ENCODE data around the gene USP49.

Gene USP49

DNA sequence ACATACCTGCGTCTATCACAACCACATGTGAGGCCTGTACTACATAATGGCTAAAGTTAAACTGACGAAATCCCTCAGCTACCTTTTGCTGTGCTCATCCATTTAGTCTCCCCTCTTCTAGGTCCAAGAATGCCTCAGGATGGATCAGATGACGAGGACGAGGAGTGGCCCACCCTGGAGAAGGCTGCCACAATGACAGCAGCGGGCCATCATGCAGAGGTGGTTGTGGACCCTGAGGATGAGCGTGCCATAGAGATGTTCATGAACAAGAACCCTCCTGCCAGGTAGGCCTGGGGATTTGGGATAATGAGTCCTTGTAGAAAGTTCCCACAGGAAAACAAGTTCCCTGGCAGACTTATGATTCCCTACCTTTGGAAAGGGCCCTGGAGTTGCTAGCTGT lies 32.1 kb upstream of the USP49 start:
- DNase-seq: no peak

DNA sequence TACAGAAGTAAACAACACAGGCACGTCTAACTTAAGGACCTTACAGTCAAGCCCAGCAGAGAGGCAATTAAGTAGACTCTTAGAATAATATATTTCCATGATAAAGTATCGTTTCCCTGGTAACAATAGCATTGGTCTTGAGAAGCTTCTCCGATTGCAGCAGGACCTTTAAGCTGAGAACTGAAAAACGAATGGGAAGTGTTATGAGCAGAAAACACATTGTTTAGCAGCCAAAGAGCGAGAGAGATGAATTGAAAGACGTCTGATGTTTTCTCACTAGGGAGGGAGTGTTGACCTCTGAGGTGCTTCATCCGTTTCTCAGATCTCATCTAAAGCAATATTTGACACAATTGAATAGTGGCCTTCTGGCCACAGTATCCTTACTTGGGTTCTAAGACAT lies 27.0 kb upstream of the USP49 start:
- DNase-seq: no peak

DNA sequence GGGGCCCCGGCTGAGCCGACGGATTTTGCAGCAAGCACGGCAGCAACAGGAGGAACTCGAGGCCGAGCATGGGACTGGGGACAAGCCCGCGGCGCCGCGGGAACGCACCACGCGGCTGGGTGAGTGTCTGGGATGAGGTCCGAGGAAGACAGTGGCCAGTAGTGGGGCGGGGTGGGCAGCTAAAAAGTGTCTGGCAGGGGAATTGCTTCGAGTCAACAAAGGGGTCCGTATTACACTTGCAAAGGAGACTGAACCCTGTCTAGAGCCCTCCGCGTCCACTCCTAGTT lies 26.5 kb upstream of the USP49 start:
- DNase-seq: no peak

DNA sequence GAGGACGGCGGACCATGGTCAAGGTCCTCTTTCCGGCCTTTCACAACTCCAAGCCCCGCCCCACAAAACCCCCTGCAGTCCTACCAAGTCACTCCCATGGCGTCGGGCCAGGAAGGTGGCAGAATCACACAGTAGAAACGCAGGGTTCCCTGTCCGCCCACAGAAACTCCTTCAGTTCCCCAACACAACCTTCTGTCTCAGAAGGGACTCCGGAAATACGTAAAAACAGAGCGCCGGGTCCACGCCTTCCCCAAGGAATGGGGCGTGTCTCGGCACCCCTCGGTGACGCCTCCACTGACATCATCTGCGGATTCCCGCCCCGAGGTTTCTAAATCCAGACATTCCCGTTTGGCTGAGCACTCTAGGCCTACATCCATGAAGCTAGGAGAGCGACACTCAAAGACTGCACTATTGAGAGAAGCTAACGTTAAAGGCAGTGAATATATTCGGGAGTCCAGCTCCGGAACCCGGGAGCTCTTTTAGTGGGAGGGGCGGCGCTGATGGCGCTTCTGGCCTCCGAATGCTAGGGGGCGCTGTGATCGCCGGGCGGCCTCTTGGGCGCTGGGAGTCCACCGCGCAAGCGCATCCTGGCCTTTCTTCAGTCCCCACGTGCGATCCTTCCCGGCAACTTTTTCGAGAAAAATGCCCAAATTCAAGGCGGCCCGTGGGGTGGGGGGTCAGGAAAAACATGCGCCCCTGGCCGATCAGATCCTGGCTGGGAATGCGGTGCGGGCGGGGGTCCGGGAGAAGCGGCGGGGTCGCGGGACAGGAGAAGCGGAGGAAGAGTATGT lies 25.9 kb upstream of the USP49 start, which contains the start of the genes BYSL and MED20:
Gene BYSL (plus strand): TSS at position 579 of the 791 bp plus-strand sequence. CDS start 64 bp downstream, at position 643.
Gene MED20 (minus strand): TSS at position 219 of the 791 bp plus-strand sequence. CDS start 121 bp downstream, at position 98.
- DNase-seq: peak; percentile 96

DNA sequence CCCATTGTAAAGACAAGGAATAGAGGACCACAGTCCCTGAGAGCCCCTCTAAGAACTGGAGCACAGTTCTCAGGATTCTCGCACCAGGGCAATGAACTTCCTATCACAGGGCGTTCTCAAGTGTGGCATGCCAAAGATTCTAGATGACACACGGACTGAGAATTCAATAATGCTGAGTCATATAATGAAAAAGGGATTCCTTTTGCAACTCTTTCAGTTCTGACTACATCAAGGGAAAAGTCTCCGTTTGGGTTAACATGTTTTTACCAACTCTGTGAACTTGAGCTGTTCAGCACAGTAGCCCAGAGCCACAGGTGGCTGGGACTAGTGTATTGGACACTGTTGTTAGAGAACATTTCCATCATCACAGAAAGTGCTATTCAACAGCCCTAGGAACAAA lies 22.4 kb upstream of the USP49 start:
- peak; percentile 71 for DNase-seq

DNA sequence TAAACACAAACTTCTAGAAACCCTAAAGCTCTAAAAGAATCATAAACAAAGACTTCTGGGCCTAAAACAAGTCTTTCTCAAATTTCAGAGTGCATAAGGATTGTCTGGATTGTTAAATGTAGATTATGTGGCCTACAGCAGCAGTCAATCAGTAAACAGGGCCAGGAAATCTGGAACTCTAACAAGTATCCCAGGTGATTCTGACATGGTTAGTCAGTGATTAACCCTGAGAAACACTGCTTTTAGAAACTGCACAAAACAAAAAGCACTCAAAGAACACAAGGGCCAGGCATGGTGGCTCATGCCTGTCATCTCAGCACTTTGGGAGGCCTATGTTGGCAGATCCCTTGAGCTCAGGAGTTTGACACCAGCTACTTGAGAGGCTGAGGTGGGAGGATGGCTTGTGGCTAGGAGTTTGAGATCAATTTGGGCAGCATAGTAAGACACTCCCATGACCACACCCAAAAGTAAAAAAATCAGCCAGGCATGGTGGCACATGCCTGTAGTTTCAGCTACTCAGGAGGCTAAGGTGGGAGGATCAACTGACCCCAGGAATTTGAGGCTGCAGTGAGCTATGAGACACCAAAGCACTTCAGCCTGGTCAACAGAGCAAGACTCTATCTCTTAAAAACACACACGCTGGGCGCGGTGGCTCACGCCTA lies 19.8 kb upstream of the USP49 start:
- no peak for DNase-seq

DNA sequence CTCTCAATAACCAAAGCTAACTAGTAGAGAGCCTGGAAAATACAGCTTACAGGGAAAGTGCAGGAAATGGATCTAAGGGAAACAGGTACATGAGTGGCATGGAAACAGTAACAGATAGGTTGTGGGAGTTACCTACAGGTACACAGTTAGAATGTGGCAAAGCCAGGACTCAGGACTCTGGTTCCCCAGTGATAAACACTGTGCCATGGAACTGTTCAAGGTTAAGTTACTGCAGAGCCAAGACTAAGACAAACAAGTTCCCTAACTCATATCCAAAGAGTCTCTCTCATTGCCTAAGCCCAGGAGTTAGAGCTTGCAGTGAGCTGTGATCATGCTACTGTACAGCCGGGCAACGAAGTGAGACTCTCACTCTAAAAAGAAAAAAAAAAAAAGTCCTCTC lies 19.2 kb upstream of the USP49 start:
- no peak for DNase-seq

DNA sequence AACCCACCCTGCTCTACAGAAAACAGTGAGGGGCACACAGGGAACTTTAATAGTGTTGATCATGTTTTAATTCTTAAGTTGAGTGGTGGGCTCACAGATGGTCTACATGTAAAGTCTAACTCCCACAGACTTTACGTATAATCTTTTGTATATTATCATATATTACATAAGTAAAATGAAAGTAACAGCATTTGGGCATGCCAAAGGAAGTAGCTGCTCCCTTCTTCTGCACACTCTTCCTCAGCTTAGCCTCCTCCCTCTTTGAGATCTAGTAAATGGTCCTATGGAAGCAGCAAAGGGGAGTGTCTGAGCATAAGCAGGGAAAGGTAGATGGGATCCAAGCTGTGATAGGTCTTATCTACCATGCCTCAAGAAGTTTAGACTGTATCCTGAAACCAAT lies 14.6 kb upstream of the USP49 start:
- no peak for DNase-seq

DNA sequence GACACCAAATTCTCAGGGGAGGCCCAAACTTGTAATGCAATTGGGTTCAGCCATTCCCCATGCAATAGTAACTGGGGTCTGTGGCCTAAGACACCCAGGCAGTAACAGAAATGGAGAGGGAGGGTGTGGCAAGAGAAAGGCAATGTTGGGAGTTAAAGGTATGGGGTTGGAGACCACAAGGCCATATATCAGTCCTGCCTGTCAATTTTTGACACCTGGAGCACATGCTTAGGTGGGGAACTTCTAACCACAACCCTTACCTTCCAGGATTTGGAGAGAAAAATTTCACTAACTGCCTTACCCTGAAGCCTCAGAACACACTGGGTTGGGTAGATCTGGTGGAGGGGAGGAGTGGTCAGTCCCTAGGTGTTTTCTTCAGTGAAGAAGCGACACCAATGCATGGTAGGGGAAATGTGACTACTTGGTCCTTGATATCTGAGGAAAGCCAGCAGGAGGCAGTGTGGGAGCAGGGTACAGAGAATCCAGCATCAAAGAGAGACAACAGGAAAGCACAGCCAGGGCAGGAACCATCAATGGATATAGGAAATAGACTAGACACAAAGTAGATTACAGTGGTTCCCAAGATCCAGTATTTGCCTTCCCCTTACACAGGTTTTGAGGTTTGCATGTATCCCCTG lies 6.8 kb upstream of the USP49 start:
- DNase-seq: peak; percentile 57

DNA sequence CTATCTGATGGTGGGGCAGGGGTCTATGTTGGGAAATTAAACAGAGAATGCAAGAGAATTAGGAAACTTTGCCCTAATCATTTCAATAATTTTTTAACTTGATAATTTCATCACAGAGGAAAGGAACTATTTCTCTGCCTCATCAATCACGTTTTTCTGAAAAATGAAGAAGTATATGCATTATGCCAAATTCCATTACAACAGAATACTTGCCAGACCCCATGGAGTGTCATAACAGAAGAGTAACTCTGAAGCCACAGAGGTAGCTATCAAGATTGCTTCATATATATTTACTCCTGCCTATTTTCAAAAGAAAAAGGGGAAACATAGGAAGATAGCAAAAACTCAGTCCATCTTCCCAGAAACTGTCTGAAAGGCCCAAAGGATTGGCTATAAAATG lies 5.7 kb upstream of the USP49 start:
- no peak for DNase-seq

DNA sequence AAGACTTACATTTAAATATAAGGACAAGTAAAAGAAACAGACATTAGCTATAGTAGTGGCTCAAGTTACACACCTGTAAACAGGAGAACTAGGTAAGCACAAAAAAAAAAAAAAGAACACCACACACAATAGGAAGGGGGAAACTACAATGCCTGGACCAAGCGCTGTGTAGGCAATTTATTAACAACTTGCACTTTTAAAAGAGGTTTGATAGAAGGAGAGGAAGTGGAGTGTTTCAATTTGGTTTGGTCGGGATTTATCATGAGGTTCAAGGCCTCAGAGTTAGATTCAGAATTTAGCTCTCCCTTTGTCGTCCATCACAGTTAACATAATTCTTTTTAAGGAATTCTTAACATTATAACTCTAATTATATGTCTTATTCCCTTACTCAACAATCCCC lies 1.1 kb upstream of the USP49 start:
- no peak for DNase-seq

DNA sequence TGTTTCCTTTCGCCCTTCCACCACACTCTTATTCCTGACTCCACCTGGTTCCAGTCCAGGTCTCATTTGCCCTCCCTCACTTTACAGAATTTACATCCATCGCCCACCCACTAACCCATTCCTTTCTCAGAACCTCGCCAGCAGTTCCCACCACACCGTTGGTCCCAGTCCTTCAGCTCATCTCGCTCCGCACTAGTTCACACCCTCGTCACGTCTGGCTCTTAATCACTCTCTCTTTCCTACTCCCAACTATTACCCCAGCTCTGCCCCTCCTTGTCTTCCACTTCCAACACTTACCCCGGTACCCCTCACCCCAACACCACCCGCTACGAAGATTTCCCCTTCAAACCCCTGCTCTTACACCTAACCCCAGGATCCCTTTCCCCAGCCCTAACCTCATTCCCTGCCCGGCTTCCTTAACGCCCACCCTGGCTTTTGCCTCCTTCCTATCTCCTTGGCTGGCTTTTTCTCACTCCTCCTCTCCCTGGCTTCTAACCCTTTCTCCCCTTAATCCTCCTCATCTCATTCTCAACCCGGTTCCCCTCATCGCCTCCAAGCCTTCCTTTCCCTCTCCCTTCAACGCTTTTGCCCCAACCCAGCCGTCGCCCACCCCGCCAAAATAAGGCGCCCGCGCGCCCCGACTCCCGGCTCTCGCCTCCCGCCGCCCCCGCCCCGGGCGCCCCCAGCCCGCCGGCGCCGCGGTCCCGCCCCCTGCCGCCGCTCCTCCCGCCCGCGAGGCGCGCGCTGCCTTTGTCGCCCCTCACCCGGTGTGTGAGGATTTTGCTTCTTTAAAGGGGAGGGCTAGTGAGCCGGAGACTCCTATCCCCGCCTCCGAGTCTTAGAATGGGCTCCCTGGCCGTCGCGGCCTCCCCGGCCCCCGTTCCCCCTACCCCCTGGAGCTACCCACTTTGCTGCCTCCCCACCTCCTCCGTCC lies 542 bp downstream of the USP49 start:
- peak; percentile 14 for DNase-seq

DNA sequence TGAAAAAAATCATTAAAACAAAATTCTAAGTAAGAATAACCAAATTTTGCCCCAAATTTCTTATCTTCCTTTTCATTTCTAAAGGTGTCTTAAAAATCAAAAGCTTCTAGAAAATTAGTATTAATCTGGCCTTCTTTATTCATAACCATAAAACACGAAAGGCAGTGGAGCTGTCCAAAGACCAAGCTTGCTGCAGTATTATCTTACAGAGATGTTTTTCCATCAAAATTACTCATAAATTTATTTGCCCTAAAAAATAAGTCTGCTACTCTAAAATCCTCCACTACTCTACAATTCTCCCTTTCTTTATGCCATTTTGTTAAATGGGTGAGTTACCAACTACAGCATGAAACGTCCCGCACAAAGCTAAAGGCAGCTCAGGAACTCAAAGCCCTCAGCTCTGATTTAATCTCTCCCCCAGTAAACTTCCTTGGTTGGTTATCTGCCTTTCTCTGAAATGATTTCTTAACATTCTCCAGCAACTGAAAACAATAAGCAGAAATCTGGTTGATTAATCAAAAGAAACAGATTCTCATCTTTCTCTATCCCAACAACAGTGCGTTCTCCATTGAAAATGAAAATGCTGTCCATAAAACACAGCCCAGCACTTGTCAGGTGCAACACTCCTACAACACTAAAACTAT lies 2.1 kb downstream of the USP49 start:
- DNase-seq: no peak

DNA sequence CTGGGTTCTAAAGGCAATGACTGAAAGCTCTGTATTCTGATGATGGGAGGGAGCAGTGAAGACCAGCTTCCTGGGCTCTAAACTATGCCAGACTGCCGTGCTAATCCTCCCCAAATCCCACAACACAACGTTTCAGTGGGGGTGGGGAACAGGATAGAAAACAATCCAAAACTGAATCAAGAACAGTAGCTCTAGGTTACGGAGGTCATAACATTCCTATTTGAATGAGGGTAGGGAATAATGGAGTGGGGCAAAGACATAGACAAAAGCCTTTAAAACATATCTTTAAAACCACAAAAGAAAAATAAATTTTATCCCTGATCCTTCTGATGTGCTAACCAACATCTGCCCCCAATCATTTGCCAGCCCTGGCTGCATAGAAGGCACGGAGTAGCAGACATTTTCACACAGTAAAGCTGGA lies 7.8 kb downstream of the USP49 start:
- no peak for DNase-seq

DNA sequence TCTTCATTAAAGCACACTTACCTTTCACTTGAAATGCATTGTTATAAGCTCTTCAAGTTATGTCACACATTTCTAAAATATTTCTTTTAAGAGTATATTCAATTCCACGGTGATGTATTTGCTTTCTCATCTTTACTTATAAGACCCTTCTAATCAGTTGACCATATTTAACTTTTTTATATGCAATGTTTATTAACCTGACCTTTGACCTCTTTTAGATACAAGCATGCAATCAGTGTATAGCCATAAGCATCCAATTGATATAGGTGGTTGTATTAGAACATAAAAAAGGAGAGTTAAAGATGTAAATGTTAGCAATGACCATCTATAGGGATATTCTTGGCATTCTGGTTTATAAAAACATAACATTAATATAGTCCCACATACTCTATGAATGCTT lies 9.2 kb downstream of the USP49 start:
- DNase-seq: no peak

DNA sequence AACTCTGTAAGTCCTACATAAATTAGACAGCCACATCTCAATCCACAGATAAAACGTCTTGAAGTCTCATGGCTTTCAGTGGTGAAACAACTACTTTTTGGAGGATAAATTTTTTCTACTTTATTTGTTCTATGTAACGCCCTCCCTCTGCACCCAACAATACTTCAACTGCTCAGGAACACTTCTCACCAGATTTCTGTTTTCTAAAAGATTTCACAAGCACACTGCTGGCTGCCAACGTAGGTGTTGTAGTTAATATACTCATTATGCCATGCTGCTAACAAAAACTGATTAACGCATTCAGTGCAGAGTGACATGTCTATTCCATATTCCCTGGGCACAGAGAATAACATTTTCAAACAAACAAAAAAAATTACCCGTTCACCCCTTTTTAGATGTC lies 10.2 kb downstream of the USP49 start:
- no peak for DNase-seq

DNA sequence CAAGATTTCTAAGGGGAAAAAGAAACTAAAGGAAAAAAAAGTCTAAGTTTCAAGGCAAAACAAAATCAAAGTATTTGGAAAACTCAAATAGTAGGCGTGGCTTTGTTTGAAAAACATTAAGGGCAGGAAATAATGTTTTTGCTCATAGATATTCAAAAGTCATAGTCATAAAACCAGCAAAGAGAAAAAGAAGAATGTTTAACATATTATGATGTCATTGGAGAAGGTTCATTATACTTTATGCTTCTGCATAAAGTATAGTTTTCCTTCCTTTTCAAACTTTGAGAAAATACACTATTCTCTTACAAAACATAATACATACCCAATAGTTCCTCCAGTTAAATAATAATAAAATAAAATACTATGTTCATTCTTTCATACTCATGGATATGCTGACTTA lies 13.7 kb downstream of the USP49 start:
- DNase-seq: no peak

DNA sequence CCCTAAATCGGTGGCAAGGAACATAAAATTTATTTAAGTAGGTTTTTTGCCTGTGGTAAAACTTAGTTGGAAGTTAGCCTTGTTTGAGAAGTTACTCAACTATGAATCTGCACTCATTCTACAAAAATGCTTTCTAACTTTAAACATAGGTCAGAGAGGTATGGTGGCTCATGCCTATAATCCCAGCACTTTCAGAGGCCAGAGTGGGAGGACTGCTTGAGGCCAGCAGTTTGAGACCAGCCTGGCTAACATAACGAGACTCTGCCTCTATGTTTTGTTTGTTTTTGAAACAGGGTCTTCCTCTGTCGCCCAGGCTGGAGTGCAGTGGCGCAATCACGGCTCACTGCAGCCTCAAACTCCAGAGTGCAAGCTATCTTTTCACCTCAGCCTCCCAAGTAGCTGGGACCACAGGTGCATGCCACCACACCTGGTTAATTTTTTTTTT lies 16.2 kb downstream of the USP49 start:
- DNase-seq: no peak

DNA sequence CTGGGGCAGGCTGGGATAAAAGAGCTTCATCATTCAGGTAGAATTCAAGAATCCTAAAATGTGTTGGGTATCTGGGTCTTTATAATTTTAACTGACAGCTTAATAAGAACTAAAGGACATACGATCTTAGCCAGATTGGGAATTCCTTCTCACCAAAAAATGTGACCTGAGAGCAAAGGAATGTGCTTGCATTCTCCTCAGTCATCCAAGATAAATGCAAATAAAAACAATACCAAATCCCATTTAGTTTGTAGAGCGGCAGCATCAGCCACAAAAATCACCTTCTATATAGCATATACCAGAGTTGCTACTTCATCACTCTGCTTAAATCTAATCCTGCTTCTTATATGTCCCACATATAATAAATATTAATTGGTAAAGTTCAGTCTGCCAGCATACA lies 16.9 kb downstream of the USP49 start:
- DNase-seq: no peak

DNA sequence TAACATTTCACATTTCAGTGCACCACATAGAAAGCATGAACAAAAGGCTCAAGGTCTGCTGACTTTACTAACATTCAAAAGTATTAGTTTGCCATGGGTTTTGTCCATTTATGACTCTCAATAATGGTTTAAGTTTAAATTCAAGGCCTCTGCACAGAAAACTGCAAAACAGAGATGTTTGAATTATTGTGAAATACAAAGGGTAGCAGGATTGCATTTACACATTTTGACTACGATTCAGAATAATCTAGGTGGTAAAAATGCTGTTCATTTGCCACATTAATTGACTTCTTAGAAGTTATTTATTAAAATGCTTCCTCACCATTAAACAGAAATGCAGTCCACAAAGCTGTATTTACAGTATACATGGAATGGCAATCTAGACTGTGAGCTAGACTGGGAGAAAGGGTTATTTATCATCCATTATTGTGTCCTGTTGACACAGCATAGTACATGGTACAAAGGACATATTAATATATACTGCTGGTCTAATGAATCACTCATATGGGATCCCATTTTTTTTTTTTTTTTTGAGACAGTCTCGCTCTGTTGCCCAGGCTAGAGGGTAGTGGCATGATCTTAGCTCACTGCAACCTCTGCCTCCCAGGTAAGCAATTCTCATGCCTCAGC lies 18.0 kb downstream of the USP49 start:
- no peak for DNase-seq

DNA sequence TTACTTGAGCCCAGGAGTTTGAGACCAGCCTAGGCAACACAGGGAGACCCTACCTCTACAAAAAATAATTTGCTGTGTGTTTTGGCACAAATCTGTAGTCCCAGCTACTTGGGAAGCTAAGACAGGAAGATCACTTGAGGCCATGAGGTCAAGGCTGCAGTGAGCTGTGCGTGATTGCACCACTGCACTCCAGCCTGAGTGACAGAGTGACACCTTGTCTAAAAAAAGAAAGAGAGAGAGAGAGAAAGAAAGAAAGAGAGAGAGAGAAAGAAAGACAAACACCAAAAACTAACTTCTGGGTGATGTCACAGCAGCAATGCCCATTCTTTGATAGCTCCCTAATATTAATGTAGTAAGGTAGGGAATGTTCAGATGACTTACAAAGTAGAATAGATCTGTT lies 20.4 kb downstream of the USP49 start:
- DNase-seq: no peak

DNA sequence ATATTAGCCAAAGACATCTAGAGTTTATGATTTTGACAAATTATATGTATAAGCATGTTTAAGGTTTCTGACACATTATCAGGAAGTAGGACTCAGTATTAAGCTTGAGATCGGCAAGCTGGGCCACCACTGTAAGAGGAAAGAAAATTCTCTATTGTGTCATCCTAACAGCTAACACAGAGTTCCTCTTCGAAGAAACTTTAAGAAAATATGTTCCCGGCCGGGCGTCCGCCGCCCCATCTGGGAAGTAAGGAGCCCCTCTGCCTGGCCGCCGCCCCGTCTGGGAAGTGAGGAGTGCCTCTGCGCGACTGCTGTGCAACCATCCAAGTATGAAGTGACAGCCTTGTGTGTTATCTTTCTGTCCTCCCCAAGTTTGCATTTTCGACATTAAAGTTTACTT lies 23.0 kb downstream of the USP49 start:
- no peak for DNase-seq

Data from activated CD4-positive, alpha-beta T cell treated with anti-CD3 and anti-CD28 coated beads, Interleukin-10, Interleukin-2, amounts not matched to agents 100 ng/mL and 50 ng/mL, durations not matched to agents 16 hours and 8 hours (primary cell).